Measurements from ENCODE around the gene NFKBIE.
"Not testable (repeated sequence)": the region's sequence is repeated elsewhere in the genome, so short reads cannot be mapped to it uniquely, and the experiment has no call there.

Gene NFKBIE

DNA sequence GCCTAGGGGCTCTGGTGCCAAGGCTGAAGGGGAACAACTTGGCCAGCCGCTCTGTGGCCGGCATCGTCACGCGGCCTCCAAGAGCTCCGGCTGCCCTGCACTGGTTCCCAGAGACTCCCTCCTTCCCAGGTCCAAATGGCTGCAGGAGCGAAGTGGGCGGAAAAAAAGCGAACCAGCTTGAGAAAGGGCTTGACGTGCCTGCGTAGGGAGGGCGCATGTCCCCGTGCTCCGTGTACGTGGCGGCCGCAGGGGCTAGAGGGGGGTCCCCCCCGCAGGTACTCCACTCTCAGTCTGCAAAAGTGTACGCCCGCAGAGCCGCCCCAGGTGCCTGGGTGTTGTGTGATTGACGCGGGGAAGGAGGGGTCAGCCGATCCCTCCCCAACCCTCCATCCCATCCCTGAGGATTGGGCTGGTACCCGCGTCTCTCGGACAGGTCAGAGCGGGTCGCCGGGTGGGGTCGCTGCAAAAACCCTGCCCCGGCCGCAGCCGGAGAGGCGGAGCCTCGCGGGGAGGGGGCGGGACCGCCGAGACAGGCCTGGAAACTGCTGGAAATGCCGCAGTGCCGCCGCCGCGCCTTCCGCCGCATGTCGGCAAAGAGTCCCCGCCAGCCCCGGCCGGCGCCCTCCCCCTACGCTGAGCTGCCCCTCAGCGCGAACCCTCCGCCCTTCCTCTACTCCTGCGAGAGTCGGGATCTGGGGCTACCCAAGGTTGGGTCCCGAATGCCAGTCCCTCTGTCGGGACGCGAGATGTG, 19.3 kb downstream of the NFKBIE start:
- DNase-seq (ENCODE audit: low read depth in 1 of 2, low spot score in 1 of 2): peak; percentile 66 to 77

DNA sequence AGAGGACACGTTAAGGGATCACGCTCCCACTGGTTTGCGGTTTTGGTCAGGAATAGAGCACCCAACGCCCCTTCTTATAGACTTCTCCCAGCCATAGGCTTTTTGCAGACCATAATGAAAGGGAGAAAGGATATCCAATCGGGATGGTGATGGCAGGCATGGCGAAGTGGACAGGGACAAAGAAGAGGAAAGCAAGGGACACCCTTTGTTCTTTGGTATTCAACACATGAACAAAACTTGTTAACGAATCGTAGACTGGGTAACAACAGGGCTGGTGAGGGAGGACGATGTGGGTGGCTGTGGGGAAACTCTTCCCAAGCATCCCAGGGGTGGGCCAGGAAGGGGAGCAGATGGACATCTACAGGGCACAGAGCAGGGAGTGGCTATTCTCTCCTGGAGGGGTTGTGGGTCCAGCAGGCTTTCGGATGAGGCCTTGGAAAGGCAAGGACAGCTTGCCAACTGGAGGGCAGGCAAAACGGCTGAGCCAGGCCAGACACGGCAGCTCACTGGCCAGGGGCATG, 19.9 kb downstream of the NFKBIE start:
- no peak for DNase-seq (ENCODE audit: low read depth in 1 of 2, low spot score in 1 of 2)

DNA sequence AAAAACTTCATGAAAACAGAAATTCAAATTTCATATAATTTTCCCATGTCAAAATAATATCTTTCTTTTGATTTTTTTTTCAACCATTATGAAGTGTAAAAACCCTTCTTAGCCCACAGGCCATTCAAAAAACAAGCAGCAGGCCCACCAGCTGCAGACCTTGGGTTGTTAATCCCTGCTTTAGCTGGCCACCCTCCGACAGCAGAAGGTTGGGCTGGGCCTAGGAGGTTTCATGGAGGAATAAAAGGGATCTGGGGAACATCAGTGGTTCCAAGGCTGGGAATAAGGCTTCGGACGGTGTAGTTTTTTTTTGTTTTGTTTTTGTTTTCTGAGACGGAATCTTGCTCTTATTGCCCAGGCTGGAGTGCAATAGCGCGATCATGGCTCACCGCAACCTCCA, 22.0 kb downstream of the NFKBIE start:
- DNase-seq (ENCODE audit: low read depth in 1 of 2, low spot score in 1 of 2): no peak

DNA sequence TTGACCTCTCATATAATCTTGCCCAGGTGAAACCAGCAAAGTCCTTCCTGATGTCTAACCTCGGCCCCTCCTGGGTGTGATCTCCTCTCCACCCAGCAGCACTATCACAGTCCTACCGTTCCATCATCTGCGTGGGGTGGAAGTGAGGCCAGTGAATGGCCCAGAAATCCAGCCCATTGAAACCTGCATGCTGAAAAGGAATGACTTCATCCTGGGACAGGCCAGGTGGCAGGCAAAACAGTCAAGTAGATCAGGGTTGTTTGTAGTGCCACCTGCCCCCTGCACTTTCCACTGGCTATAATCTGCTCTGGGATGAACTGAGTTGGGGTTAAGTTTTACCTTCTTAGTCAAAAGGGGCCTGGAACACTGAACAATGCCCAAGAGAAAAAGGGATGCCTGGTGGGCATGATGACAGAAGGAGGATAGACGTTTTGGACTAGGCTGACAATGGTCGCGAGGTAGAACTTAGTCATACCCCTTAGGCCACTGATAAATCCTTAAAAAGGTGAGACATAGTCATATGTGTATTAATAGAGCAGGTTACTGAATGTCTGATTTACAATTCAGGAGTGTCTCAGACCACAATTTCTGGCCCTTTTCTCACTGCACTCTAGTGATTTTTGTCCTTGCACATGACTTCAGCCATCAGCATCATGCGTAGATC, 26.5 kb downstream of the NFKBIE start:
- DNase-seq (ENCODE audit: low read depth in 1 of 2, low spot score in 1 of 2): no peak

DNA sequence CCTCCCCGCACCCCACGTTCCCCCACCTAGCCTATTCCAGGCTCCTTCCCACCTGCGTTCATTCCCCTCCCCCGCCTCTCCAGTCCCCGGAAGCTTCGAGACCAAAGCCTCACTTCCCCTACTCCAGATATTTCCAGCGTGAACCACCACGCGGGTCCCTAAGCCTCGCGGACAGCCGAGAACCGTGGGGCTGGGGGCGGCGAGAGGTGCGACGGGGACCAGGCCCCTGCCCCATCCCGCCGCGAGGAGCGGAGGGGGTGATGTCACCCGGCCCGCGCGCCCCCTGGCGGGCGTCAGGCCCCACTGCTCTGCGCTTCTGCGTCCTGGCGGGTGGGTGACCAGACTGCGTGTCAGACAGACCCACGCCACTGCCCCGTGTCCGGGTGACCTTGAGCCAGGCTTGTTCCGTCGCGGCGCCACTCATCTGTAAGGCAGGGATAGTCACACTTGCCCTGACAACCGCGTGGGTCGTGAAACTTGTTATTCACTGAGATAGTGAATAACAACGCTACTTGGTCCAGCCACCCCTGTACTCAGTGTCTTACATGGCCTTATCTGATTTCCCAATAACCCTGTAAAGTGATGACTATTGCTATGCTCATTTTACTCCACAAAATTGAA, 27.4 kb downstream of the NFKBIE start:
- DNase-seq (ENCODE audit: low read depth in 1 of 2, low spot score in 1 of 2): peak; percentile 60 to 72

DNA sequence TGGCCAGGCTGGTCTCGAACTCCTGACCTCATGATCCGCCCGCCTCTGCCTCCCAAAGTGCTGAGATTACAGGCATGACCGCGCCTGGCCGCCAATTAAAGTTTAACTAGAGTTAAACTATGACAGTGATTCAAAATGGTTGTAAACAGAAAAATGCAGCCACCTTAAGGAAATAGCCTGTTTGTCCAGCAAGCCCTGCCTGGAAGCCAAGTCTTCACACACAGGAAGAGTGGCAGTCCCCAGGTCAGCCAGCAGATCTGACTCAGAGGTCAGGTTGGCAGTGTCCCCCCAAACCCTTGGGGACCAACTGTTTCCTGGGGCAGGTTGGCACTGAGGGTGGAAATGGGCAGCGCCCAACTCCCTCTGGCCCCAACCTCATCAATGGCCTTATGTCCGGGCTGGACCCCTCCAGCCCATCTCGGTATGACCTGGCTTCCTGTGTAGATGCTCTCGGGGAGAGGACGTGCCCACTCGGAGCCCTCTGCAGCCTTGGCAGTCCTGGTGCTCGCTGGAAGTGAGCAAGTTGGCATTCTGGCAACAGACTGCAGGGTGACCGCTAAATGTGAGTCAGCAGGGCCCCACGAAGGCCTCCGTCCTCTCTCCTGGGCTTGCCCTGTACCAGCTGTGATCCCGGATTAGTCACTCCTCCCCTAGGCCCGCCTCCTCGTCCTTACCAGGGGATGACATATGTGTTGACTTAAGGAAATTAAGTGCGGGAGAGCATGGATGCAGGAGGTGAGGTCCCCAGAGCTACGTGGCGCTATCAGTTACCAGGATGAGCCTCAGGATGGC, 28.1 kb downstream of the NFKBIE start:
- peak; percentile 29 to 31 for DNase-seq (ENCODE audit: low read depth in 1 of 2, low spot score in 1 of 2)

DNA sequence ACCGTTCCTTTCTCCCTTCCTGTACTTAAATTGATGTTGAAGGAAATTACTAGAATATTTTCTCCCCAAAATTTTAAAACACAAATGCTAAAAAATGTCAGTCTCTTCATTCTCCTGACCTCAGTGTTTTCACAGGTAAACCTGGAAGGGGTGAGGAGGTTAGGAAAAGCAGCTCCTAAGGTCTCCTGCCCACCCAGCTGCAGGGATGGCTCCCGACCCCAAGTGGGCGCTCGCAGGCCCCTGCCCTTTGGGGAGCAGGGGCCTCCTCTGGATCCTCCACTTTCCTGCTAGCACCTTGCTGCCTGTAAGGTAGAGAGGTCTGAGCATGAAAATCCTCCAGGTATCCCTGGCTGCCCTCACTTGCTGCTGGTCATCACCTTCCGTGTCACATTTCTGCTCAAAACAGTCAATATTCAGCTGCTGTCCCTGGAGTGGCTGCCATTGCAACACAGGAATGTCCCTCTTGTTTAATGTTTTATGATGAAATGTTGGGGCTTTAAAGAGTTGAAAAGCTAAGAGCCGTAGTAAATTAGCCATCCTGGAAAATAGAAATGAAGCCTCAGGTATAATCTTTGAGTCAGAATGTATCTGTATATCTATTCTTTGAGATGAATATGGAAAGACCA, 29.3 kb downstream of the NFKBIE start:
- DNase-seq (ENCODE audit: low read depth in 1 of 2, low spot score in 1 of 2): no peak

DNA sequence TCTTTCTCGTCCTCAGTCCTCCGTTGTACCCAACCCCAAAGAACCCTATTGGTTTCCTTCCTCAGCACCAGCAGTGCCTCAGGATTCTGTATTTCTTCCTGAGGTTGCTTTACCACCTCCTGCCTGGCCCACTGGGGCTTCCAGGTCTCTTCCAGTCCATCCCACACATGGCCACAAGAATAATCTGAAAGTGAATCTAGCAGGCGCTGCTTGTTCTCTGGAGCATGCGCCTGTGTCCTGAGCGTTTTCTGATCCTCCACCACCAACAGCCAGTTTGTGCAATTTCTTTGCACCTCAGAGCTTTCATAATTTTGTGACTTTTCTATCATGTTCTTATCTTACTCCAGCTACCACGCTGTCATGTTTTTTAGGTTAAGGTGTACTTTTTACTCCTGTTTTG, 30.1 kb downstream of the NFKBIE start:
- DNase-seq (ENCODE audit: low read depth in 1 of 2, low spot score in 1 of 2): no peak

DNA sequence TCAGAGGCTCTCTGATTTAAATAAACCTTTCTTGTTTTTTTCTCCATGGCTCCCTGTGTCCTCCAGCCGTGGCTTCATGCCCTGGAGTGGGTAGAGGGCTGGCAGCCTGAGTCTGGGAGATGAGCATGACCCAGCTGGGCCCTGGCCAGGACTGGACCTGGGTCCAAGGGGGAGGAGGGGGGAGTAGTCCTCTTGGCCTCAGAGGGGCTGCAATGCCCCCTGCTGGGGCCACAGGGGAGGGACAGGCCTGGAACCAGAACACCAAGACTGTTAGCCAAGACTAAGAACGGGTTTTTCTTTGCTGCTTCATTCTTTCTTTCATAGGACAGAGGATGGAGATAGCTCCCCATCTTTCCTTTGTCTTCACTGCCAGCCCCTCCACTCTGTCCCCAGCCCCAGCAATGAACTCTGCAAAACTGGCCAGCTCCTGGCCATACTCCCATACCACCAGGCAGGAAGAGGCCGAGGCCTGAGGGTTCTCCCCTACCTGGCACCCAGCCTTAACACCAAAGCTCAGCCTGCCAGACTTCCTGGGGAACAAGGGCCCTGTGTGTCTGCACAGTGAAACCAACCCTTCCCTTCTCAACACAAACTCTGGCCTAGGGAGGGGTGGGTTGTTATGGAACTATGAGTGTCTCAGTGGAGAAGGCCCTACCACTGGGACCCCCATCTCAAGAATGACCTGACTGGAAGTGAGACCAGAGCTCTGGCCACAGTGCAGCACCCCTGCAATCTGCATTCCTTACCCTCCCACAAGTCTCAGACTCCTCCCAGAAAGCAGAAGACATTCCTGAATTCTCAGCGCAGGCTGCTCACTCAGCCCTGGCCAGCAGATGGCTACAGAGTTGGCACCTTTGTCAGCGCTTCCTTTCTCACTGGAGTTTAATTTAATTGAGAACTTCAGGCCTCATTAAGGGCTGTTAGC, 31.0 kb downstream of the NFKBIE start:
- no peak for DNase-seq (ENCODE audit: low read depth in 1 of 2, low spot score in 1 of 2)

DNA sequence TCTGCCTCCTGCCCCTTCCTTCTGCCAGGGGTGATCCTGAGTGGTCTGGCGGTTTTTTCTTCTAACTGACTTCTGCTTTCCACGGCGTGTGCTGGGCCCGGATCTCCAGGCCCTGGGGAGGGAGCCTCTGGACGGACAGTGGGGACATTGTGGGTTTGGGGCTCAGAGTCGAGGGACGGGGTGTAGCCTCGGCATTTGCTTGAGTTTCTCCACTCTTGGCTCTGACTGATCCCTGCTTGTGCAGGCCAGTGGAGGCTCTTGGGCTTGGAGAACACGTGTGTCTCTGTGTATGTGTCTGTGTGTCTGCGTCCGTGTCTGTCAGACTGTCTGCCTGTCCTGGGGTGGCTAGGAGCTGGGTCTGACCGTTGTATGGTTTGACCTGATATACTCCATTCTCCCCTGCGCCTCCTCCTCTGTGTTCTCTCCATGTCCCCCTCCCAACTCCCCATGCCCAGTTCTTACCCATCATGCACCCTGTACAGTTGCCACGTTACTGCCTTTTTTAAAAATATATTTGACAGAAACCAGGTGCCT, 31.7 kb downstream of the NFKBIE start:
- no peak for DNase-seq (ENCODE audit: low read depth in 1 of 2, low spot score in 1 of 2)

DNA sequence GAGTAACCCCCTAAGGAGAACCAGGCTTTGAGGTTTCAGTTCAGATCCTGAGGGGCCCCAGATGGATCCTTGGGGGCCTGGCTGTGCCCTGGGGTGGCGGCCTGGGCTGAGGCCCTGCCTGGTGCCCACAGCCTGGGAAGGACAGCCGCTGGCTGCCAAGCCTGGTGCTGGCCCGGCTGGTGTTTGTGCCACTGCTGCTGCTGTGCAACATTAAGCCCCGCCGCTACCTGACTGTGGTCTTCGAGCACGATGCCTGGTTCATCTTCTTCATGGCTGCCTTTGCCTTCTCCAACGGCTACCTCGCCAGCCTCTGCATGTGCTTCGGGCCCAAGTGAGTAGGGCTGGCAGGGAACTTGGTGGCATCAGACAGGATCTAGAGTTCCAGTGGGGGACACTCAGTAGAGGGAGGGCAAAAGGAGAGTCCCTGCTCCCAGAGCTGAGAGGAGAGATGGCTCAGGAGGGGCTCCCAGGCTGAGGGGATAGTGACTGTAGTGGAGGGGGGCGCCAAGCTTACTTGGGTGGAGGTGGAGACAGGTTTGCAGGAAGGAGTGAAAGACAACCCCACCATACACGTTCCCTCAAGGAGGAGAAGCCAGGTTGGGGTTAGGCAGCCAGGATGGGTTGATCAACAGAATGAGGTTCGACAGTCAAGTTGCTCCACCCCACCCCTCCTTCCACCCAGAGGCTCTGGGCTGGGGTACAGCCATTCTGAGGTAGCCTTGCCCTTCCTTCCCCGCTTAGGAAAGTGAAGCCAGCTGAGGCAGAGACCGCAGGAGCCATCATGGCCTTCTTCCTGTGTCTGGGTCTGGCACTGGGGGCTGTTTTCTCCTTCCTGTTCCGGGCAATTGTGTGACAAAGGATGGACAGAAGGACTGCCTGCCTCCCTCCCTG, 32.4 kb downstream of the NFKBIE start:
- no peak for DNase-seq (ENCODE audit: low read depth in 1 of 2, low spot score in 1 of 2)

DNA sequence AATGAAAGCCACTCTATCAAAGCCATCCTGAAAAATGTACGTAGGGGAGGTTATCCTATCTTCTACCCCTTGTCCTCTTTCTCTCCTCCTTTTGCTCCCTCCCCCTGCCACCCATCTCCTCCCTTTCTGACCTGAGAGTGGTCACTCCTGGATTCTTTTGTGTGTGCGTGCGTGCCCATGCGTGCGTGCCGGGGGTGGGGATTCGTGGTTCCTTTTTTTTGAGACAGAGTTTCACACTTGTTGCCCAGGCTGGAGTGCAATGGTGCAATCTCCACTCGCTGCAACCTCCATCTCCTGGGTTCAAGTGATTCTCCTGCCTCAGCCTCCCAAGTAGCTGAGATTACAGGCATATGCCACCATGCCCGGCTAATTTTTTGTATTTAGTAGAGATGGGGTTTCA, 33.9 kb downstream of the NFKBIE start:
- DNase-seq (ENCODE audit: low read depth in 1 of 2, low spot score in 1 of 2): not testable (repeated sequence)

DNA sequence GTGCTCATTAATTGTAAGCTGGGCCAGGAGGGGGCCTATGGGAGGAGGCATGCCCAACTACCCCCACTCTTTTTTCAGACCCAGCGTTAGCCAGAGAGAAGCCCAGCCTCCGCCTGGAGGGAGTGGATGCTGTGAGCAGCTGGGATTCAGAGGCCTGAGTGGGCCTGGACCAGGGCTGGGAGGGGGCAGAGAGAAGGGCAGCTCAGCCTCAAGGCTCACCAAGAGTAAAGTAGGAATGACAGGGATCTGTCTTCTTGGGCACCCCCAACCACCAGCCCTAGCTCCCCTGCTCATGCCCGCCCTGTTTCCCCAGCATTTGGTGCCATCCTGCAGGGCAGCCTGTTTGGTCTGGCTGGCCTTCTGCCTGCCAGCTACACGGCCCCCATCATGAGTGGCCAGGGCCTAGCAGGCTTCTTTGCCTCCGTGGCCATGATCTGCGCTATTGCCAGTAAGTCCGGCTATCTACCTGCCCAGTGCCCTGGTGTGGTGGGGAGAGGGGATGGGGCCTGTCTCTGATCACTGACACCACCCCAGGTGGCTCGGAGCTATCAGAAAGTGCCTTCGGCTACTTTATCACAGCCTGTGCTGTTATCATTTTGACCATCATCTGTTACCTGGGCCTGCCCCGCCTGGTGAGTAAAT, 35.2 kb downstream of the NFKBIE start:
- DNase-seq (ENCODE audit: low read depth in 1 of 2, low spot score in 1 of 2): no peak

DNA sequence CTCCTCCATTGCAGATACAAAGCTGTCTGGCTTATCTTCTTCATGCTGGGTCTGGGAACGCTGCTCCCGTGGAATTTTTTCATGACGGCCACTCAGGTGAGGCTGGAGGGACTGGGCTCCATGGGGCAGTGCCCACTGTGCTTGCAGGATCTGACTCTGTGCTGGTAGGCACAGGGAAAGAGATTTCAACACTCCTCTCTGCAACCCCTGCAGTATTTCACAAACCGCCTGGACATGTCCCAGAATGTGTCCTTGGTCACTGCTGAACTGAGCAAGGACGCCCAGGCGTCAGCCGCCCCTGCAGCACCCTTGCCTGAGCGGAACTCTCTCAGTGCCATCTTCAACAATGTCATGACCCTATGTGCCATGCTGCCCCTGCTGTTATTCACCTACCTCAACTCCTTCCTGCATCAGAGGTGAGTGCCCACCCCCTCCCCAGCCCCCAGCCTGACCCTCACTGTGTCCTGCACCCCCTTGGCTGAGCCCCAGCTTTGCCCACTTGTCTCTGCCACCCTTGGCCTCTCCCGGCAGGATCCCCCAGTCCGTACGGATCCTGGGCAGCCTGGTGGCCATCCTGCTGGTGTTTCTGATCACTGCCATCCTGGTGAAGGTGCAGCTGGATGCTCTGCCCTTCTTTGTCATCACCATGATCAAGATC, 35.8 kb downstream of the NFKBIE start:
- no peak for DNase-seq (ENCODE audit: low read depth in 1 of 2, low spot score in 1 of 2)

DNA sequence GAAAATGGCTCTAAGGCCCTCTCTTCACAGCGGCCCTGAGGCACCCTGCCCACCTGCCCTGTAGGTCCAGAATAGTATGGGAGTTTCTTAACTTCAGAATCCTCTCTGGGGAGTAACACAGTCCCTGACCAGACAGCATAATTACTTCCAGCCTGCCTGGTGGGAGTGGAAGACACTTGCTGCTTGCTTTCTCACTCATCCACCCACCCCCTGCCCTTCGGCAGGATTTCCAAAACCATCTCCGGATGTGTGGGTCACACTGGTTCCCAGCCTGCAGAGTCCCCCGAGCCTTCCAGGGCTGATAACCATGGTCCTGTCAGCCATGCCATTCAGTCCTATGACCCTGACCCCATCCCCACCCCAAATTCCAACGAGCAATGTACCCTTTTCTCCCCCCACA, 36.5 kb downstream of the NFKBIE start:
- DNase-seq (ENCODE audit: low read depth in 1 of 2, low spot score in 1 of 2): no peak

DNA sequence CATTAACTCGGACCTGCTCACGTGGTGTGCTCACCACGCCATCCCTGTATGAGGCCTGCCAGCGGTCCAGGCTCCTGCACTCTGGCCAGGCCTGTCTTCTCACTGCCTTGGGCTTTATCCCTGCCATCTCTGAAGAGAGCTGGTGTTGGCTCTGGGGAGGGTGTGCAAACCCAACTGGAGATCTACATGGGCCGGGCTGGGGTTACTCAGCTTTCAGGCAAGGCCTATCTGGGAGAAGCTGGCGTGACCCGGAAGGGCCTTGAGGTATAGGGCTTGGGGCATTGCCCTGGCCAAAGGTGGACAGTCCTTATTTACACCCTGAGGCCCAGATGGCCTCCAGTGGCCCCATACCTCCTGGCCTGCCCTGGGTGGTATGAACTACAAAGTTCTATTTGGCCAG, 36.9 kb downstream of the NFKBIE start:
- DNase-seq (ENCODE audit: low read depth in 1 of 2, low spot score in 1 of 2): no peak

DNA sequence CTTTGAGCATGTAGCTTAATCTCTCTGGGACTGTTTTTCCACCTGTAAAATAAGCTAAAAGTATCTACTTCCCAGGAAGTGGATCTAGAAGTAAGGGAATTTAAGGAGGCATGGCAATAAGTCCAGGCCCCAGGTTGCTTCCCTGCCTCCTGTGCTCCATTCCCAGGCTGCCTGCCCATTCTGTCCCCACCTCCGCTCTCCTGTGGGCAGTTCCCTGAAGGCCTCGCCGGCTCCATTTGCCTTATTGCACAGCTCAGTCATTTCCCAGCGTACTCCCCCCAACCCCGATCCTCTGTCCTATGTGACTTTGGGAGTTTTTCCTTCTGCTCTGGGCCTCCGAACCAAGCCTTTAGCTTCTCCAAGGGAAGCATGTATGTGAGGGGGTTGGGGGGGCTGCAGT, 37.3 kb downstream of the NFKBIE start:
- no peak for DNase-seq (ENCODE audit: low read depth in 1 of 2, low spot score in 1 of 2)

Measured in activated T-helper 1 cell treated with anti-CD3 and anti-CD28 coated beads, Interleukin-2, amount 50 U/mL, for 16 hours (primary cell).